Activated CD4-positive, alpha-beta T cell treated with anti-CD3 and anti-CD28 coated beads for 48 hours (primary cell): ENCODE results near the gene GPC6.

ENCODE experiments used
- DNase-seq: peaks from one replicate; pipeline ENCODE4 v3.0.0-alpha.2; 2020

GPC6 gene

DNA sequence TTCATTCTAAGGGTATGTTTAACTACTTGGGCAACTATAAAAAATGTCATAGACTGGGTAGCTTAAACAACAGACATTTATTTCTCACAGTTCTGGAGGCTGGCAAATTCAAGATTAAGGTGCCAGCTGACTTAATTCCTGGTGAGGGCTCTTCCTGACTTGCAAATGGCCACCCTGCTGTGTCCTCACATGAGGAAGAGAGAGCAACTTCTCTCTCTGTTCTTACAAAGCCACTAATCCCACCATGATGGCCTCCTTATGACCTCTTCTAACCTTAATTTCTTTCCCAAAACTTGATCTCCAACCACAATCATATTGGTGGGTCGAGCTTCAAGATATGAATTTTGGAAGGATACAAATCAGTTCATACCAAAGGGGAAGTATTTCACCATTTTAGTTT is 853.9 kb downstream of the GPC6 start:
- no peak for DNase-seq

DNA sequence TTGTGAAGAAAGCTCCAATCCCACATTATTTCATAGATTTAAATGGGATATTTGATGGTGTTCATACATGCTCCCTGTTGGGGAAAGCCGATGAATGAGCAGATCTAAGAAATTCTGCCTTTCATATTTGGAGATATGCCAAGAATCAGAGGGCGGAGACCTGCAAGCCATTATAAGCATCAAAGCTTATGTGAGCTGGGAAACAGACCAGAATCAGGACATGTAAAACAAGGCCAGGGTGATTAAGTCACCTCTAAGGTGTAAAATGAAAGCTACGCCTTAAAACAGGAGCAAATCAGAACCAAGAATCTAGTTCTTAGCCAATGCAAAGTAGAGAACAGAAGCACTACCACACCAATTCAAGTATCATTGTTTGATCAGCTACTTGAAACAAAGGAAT is 860.5 kb downstream of the GPC6 start:
- no peak for DNase-seq

DNA sequence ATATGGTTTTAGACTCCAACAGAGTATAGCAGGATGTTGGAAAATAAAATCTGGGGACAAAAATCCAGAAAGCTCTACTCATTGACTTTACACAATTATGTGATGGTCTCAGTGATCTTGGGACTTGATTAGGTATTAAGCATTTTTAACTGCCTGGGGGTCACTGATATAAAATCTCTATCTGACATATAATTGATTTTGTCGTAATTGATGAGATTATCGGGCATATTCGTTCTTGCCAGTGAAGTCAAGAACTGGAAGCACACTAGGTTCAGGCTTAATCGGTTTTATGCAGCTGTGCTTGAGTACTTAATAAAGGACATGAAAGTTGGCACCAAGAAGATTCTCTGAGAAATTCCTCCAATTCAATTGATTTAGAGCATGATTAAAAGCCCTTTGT is 862.1 kb downstream of the GPC6 start:
- DNase-seq = no peak

DNA sequence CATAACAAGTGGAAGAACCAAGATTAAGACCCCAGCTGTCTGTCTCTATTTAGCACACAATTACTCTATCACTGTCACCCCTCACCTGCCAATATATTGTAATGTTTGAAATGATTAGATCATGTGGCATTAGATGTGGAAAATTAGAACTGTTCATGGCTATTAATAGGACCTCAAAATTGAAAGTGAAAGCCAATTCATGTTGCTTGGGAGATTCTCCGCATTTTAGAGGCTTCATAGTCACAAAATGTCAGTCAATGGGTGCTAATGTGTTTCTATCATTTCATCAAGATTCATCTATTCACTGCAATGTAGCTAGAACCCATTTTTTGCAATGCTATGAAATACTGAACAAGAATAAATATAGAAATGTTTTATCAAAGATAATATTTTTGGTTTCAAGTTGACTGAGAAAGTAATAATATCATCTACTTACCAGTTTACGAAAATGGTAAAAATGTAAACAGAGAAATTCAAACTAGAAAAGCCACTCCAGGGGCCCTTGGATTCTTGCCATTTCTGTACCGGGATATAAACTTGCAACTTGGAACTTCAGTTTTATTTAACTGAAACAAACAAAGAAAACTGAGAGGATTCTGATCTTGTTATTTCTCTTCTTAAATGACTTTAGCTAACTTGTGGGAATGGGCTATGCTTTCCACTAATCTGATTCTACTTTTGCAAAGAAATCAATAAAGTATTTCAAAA is 864.3 kb downstream of the GPC6 start:
- no peak for DNase-seq

DNA sequence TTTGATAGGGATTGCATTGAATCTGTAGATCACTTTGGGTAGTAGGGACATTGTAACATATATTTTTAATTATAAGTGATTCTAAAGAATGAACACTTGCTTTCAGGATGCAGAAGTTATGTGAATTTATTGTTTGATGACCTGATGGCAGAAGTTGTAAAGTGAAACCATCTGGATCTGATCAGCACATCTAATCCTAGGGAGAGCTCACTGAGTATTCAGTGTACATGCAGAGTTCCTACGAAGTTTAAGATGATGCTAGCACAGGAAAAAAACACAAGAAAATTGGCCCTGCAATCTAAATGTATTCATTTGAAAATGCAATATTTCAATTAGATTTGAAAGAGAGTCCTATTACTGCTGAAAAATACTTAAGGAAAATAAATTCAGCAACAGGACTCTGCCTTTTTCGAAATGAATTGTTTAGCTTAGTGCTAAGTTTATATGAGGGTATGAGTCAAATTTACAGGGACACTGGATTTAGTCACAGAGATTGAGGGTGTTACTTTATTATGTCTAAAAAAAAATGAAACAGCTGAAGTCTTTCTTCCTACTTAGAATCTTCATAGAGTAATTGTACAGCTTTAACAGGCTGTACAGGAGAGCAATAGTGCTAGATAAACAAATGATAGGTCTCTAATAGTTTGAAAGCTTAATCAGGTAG is 867.2 kb downstream of the GPC6 start:
- no peak for DNase-seq

DNA sequence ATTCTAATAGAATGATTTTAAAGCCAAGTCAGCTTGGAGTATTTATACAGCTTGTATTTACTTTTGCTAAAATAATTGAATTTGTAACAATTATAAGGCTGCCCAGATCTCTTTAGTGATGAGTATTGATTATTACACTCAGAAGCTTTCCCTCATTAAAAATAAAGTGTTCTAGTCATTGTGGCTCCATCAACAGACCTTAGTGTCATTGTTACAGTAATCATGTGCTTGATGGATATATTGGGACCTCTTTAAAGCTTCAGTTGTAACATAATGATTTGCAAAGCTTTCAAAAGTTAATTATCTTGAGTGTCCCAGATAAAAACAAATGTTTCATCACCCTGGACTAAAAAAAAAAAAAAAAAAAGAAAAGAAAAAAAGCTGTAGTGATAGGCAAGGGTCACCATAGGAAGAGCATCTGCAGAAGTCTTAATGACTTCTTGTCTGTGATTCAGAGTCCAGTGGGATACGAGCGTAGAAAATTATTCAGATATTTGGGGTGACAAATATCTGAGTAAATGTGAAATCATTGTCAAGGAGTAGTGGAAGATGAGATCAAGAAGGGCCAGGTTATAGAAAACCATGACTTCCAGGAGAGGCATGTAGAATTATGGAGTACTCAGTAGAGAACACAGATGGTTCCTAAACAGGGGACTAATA is 883.2 kb downstream of the GPC6 start:
- no peak for DNase-seq

DNA sequence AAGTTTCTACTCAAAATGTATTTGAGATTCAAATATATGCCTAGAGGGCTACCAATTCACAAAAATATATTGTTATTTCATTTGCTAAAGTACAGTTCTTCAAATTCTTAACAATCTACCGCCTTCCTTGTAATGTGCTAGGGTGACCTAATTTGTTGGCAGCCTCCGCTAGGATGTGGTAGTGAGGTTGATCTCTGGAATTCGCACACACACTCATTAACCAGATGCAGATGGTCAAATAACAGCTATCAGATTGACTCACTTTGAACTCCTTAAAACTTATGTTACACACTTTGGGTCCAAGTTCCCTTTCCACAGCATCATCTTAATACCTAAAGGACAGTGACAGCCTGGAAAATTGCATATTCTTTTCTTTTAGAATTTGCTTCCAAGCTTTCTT is 885.6 kb downstream of the GPC6 start:
- DNase-seq = no peak

DNA sequence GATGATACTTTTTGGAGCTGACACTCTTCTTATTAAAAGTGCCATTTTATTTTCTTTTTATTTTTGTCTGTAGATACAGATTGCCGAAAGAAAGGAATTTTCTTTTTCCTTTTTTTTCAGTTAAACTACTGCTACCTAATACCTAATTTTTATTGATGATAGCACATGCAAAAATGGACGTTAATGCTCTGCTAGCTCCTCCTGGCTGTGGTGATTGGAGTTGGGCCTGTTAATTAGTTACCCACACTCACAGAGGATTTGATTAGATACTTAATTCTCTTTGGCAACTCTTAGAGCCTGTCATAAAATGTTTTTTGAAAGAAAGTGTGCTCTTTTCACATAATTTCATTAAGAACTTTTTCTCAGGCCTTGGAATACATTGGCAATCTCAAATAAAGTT is 886.1 kb downstream of the GPC6 start:
- no peak for DNase-seq

DNA sequence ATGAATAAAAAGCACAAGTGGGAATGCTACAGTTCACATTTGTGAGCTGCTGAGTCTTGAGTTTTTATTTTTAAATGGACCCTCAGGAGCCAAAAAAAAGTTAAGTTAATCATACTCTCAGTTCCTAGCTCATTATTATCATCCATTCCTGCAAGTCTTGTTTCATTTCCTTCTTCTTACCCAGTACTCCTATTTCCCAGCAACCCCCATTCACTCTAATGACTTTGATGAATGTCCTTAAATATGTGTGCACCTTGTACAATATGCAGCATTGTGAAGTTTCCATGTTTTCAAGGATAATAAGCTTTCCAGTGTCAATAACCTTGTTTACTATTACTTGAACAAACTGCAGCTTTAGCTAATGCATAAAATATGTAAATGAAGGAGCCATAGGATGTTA is 886.6 kb downstream of the GPC6 start:
- DNase-seq = no peak

DNA sequence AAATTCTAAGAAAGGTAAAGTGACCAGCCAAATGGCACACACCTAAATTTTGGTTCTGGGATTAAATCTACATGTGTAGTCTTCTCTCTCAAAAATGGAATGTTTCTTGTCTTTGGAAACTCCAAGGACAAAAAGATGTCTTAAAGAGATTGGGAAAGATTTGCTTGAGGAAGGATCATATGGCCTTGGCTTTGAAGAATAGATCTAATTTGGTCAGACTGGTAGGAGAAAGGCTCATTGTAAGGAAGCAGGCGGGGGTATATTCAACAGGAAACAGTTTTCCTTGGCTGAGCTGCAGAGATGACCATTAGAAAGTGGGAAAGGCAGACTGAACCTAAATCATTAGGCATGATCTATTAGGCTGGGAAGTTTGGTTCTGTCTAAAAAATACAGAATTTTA is 887.6 kb downstream of the GPC6 start:
- no peak for DNase-seq

DNA sequence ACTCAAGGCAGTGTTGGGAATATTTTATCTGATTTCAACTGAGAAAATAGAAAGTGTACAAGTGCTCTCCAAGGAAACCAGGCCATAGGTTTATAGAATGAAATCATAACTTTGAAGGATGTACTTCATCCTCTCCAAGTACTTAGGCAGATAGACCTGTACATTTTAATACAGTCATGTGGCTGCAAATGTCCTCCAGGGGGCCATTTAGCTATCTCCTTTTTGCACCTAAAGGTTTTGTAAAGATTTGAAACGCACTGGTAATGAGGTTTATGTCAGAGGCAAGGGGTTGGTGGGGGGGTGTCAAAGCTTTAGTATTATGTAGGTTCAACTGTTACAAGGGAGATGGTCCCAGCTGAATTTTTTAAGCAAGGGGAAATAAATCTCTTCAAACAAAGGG is 888.4 kb downstream of the GPC6 start:
- no peak for DNase-seq

DNA sequence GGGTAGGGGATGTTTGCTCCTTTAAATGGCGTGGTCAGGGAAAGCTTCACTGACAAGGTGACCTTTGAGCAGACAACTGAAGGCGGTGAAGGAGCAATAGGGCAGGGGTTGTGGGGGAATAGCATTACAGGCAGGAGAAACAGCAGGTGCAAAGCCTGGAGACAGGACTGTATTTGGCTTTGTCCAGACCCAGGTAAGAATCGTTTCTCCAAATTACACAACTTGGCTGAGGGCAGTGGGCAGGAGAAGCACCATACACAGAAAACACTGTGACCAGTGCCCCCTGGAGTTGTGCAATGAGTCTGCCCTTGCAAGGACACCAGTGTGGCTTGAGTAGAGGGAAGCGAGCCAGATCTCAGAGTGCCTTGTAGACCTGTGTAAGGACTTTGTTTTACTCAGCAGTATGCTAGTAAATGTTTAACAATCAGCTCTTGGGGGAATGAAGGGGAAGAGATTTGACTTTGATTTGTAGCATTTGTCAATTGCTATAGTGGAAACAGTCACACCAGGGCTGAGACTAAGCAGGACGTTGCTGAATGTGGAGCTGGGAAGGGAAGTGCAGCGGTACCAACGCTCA is 892.8 kb downstream of the GPC6 start:
- no peak for DNase-seq

DNA sequence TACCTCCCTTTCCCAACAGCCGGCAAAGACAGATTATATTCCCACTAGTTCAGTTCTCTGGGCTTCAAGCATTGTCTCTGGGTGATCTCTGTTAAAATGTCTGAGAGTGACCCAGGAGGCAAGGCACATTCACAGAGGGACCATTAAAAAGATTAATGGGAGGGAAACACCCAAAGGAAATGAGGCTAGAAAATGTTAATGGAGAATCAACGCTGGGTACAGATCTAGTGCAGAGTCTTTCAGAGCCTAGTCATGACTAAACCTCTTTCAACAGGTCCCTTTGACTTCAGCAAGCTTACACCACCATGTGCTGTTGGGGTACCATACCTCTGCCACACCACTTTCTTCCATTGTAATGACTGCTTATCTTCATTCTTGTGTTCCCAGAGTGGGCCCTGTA is 894.3 kb downstream of the GPC6 start:
- DNase-seq = no peak

DNA sequence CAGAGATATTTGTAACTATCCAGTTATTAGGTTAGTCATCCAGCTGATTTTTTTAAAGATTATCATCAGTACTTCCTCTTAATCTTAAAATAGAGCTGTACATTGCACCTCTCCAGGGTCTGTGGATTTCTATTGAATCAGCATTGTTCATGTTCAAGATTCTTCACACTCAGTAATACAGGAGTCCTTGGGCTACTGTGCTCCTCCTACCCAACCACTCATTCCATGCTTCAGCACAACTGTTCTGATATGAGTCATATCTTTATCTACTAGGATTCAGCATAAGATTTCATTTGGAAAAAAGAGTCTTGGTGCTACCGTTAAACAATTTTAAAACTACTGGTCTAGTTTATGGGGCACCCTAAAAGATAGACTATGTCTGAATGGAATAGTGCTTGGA is 895.1 kb downstream of the GPC6 start:
- no peak for DNase-seq

DNA sequence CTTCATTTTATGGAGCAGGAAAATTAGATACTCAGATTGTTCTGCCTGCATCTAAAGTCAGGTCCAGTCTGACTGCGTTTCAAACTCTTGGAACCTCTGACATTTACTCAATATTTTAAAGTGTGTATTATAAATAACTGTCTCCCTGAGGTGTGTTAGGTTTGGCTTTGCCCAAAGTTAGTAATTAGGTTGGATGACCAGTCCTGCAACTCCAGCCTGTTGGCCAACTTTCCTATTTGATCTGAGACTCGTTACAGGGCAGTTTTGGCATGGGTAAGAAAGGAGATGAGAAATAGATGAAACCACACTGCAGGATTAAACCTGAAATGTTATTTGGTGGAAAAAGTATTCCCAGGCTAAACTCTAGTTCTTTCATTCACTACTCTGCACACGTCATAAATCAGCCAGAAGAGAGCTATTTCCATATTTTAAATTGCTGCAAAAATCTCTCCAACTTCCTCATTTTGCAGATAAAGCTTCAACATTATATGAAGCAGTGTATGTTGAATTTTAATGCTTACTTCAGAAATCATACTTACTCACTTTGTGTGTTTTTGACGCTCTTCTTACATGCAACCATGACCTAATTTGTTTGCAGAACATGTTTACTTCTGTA is 895.8 kb downstream of the GPC6 start:
- no peak for DNase-seq

DNA sequence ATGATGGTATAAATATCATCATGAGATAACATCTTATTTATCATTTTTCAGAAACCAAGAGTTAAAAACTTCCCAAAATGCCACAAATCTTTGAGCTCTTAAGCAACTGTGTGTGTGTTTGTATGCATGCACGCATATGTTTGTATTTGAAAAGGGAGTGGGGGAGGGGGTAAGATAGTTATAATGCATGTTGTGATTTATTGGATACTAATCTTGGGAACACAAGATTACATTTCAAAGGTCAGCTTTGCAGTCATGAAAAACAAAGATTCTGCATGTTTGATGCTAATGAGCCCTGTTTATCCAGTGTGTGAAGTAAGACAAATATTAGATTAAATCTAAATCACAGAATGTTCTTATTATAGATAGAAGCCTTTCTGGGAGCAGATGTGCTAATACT is 897.0 kb downstream of the GPC6 start:
- no peak for DNase-seq

DNA sequence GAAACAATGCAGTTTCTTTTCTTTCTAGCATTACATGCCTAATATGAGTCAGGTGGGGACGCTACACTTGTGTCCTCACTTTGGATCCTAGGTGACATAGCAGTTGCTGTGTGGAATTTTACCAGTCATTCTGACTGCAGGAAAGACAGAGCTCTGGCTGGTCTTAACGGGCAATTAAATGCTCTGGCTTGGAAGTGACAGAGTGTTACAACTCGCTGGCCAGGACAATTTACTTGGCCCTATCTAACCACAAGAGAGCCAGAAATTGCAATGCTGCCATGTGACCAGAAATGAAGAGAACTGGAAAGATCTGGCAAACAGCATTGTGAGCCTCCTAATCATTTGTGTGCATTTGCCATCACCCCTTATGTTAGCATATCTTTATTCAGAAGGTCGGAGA is 901.8 kb downstream of the GPC6 start:
- no peak for DNase-seq

DNA sequence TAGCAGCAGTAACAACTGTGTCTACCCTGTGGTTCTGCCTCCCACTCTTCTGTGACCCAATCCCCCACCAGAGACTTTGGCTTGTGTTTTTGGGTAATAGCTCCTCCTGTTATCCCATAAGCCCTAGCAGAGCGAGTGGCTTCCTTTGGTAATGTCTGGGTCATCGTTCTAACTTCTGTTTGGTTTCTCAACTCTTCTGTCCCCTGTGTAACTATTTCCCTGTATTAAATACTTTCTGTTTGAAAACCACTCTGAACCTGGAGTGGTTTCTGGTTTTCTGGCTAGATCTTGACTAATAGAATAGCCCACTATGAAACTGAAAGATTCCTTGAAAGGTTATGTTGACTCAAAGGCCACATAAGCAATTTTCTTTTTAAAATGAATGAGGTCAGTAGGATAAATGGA is 902.9 kb downstream of the GPC6 start:
- DNase-seq = no peak

DNA sequence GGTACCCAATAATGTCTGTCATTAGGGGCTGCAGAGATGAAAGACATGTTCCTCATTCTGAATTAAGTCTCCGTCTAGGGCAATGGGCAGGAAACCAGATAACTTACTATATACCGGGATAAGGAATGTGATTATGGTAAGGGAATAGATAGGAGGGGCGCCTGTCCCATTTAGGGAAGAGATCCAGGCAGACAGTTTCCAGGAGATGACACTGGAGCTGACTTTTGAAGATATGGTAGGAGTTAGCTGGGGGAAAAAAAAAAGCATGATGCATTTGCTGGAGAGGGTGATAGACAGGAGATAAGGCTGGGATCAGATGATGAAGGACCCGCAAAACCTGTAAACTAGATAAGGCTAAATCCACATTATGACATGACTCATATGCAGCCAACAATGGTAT is 912.2 kb downstream of the GPC6 start:
- no peak for DNase-seq

DNA sequence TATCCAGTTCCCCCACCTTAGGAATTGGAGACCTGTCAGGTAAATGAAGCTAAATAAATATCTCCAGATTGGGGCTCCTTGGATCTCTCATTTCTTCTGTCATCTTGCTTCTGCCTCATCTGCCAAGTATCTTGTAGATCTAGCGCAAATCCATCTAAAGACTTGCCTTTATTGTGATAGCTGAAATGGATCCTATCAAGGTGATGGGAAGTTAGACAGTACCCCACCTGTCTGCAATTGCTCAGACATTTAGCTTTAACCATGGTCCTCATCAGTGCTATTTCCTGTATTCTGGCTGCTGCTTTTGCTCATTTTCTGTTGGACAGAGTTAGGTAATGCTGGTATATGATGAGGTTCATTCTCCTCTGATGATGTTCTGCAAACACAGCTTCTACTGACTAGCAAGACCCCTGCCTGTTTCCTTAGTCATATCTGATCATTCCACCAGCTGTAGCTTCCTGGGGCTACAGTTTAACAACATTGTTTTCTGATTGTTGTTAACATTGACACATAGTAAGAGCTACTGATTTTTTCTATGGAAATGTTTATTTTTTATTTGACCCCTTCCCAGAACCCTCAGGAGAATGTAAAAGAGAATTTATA is 912.9 kb downstream of the GPC6 start:
- no peak for DNase-seq

DNA sequence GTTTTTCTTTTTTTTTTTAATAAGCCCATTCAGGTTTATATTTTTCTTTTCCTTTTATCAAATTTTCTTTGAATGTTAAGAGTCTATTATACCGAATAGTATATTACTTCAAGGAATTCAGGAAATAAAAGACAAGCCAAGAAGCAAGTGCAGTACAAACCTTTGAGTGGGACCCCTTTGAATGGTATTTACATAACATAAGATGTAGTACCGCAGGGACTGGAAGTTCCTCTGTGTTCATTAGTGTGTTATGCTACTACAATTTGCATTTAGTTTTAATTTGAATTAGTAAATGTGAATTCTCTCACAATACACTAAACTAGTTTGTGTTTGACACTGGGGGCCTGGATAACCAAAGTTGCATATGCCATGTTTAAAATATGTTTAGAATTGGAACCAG is 913.4 kb downstream of the GPC6 start:
- DNase-seq = no peak

DNA sequence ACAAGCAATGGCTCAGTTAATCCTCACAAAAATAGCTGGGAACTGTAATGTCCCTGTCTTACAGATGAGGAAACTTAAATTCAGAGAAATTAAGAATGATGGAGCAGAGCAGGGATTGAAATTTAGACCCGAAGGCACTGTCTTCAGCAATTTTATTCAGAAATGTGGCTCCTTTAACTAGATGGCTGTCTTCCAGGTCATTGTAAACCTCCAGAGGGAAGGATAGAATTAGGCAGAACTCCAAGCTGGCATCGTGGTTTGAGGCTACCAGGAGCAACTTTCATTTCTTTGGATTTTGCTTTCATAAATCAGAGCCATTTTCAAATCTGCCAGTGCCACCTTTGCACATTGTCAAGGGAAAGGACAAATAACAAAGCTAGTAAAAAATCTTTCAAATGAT is 913.9 kb downstream of the GPC6 start:
- DNase-seq = no peak

DNA sequence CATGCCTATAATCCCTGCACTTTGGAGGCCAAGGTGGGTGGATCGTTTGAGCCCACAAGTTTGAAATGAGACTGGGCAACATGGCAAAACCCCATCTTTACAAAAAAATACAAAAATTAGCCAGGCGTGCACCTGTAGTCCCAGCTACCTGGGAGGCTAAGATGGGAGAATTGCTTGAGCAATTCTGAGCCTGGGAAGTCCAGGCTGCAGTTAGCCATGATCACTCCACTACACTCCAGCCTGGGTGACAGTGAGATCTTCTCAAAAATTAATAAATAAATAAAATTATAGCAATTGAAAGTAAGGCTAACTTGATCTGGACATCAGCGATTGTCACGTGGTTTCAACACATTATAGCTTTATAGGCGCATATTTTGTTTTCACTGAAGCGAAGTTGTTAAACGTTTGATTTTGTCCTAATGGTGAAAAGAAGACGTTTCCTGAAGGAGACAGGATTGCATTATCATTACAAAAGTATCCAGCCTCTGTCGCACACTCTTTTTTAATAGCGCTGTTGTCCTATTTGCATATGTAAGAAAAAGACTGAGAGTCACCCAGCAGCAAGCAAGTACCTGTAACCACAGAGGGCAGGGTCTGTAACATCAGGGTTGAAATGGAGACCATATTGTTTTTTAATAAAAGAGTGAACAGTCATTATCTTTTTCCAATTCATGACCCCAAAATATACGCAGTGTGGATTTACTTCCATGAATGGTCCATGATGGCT is 917.2 kb downstream of the GPC6 start:
- DNase-seq = no peak
